ENCODE measurements around the gene IL1RAPL2. TPM values are rescaled to one million over a fixed set of nuclear protein-coding genes. Genes with fewer than 3 reads are reported as not detected.

IL1RAPL2 gene
- polyA plus RNA-seq, 3 donors: not detected

DNA sequence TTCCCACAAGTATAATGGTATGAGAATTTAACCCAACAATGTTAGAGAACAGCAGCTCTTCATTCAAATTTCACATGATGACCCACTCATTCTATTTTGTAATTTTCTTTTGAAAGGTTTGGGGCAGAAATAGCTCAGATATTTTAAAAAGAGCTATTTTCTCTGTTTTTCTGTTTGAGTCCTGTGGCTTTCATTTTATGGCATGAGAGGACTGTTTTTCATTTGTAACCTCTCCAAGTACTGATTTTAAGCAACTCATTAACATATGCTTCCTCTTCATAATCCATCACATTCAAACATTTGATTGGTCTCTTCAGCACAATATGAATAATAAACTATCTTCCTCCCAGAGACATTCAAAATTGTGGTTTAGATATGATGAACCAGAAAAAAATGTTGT, 783.5 kb downstream of the IL1RAPL2 start:
- H4K20me1 ChIP-seq (ENCODE audit: insufficient read depth, low read length): no peaks in the 10 kb centered on the region
- no peak overlapping the region for H3K27ac ChIP-seq (ENCODE audit: low read depth in 1 of 2, low read length in 2 of 2)
- H3K4me1 ChIP-seq (ENCODE audit: control insufficient read depth in 1 of 2, insufficient read depth in 2 of 2, low read length in 2 of 2): no peaks in the 10 kb centered on the region
- intact Hi-C loops (cut with micrococcal nuclease): no loop called here
- Mint-ChIP-seq H3K9me3 (peaks cover 0 to 6% (median 3%) of the 10 kb centered on the region in 7 donors), H3K4me1 (no peaks in the 10 kb centered on the region), H3K36me3 (no peaks in the 10 kb centered on the region), H3K27me3 (ENCODE audit: low read depth in 3 of 3) (no peaks in the 10 kb centered on the region), H3K4me3 (no peak overlapping the region), H3K27ac (no peak overlapping the region)
- DNase-seq: no peak
- no peaks in the 10 kb centered on the region for H3K9me3 ChIP-seq (replicated peaks in 1 of 2; ENCODE audit: control insufficient read depth in 1 of 2, insufficient read depth in 1 of 2, low read length in 2 of 2)
- no peaks in the 10 kb centered on the region for H3K79me2 ChIP-seq (ENCODE audit: insufficient read depth, low read length)
- no peak overlapping the region for H3K4me3 ChIP-seq (replicated peaks in 1 of 3; ENCODE audit: low read depth in 2 of 3, low read length in 3 of 3)
- no peak overlapping the region for H3K9ac ChIP-seq (ENCODE audit: insufficient read depth, low read length, poor library complexity, severe bottlenecking)
- no peaks in the 10 kb centered on the region for H3K36me3 ChIP-seq (replicated peaks in 1 of 2; ENCODE audit: control insufficient read depth in 1 of 2, insufficient read depth in 2 of 2, low read length in 2 of 2)
- H3K27me3 ChIP-seq (ENCODE audit: control insufficient read depth in 2 of 2, insufficient read depth in 2 of 2, low read length in 2 of 2): no peaks in the 10 kb centered on the region
- H3K4me2 ChIP-seq (replicated peaks; ENCODE audit: extremely low read depth, low read length, poor library complexity, severe bottlenecking): no peak overlapping the region
- TF ChIP-seq, protein P1, sequence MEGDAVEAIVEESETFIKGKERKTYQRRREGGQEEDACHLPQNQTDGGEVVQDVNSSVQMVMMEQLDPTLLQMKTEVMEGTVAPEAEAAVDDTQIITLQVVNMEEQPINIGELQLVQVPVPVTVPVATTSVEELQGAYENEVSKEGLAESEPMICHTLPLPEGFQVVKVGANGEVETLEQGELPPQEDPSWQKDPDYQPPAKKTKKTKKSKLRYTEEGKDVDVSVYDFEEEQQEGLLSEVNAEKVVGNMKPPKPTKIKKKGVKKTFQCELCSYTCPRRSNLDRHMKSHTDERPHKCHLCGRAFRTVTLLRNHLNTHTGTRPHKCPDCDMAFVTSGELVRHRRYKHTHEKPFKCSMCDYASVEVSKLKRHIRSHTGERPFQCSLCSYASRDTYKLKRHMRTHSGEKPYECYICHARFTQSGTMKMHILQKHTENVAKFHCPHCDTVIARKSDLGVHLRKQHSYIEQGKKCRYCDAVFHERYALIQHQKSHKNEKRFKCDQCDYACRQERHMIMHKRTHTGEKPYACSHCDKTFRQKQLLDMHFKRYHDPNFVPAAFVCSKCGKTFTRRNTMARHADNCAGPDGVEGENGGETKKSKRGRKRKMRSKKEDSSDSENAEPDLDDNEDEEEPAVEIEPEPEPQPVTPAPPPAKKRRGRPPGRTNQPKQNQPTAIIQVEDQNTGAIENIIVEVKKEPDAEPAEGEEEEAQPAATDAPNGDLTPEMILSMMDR (IDR thresholded peaks at IDR 0.05): no peak
- no peak overlapping the region for H2AFZ ChIP-seq (ENCODE audit: insufficient read depth, low read depth, low read length, poor library complexity, severe bottlenecking)

DNA sequence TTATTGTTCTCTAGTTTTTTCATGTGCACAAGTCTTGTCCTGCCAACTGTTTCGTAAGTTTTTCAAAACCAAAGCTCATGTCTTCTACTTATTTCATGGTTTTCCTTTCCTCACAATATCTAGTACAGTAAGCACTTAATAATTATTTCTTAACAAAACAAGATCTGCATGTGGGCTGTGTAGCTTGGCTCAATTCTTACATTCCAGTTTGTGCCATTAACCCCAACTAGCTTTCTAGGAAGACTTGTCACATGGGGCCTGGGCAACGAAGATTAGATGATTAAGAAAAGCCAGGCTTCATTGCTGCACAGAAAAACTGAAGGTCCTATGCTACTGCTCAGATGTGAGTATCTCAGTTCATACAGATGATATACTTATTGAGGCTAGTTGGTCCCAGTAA, 809.8 kb downstream of the IL1RAPL2 start:
- Histone ChIP-seq H3K4me1 (ENCODE audit: control insufficient read depth in 1 of 2, insufficient read depth in 2 of 2, low read length in 2 of 2) (no peaks in the 10 kb centered on the region), H3K9ac (ENCODE audit: insufficient read depth, low read length, poor library complexity, severe bottlenecking) (no peak overlapping the region), H2AFZ (ENCODE audit: insufficient read depth, low read depth, low read length, poor library complexity, severe bottlenecking) (no peak overlapping the region), H3K9me3 (replicated peaks in 1 of 2; ENCODE audit: control insufficient read depth in 1 of 2, insufficient read depth in 1 of 2, low read length in 2 of 2) (no peaks in the 10 kb centered on the region), H3K4me3 (replicated peaks in 1 of 3; ENCODE audit: low read depth in 2 of 3, low read length in 3 of 3) (no peak overlapping the region), H3K27me3 (ENCODE audit: control insufficient read depth in 2 of 2, insufficient read depth in 2 of 2, low read length in 2 of 2) (no peaks in the 10 kb centered on the region), H4K20me1 (ENCODE audit: insufficient read depth, low read length) (no peaks in the 10 kb centered on the region), H3K4me2 (replicated peaks; ENCODE audit: extremely low read depth, low read length, poor library complexity, severe bottlenecking) (no peak overlapping the region), H3K36me3 (replicated peaks in 1 of 2; ENCODE audit: control insufficient read depth in 1 of 2, insufficient read depth in 2 of 2, low read length in 2 of 2) (no peaks in the 10 kb centered on the region), H3K79me2 (ENCODE audit: insufficient read depth, low read length) (no peaks in the 10 kb centered on the region), H3K27ac (ENCODE audit: low read depth in 1 of 2, low read length in 2 of 2) (no peak overlapping the region)
- Mint-ChIP-seq H3K36me3 (no peaks in the 10 kb centered on the region), H3K4me3 (no peak overlapping the region), H3K4me1 (no peaks in the 10 kb centered on the region), H3K27me3 (ENCODE audit: low read depth in 3 of 3) (no peaks in the 10 kb centered on the region), H3K27ac (no peak overlapping the region), H3K9me3 (peaks cover 0 to 12% (median 2%) of the 10 kb centered on the region in 7 donors)
- intact Hi-C loops (cut with micrococcal nuclease): no loop called here
- TF ChIP-seq, protein P1 (IDR thresholded peaks at IDR 0.05): no peak
- no CpG with 5 or more reads among the region's 2 CpGs for WGBS (ENCODE audit: insufficient coverage)
- no peak for DNase-seq
